Activated CD4-positive, alpha-beta T cell treated with anti-CD3 and anti-CD28 coated beads for 4 hours (primary cell): ENCODE results near the gene ZNF133.

Experiments used
- DNase-seq, 2 donors: peaks; one replicate each; pipeline ENCODE4 v3.0.0-alpha.2; 2020

Gene ZNF133

GRCh38 chr20:18364768-18365167, 76.4 kb downstream of the ZNF133 start:
- DNase-seq: no peak
